Heart left ventricle (tissue), 13 donors: ENCODE results near the gene SPTSSA.
"Not testable (repeated sequence)": the region's sequence is repeated elsewhere in the genome, so short reads cannot be mapped to it uniquely, and the experiment has no call there.

Source experiments
- POLR2A ChIP-seq, 2 donors: fragments of 450-650 bp; IDR thresholded peaks; one replicate each; pipeline ENCODE4 v1.6.1; 2017; ENCODE audit warnings: antibody characterized with exemption in 2 of 2, mild to moderate bottlenecking in 2 of 2, moderate library complexity in 2 of 2
- TF ChIP-seq, protein P1 (sequence below), 12 donors: fragments of 200-600 bp; sonication (generic) in 4 of 12; IDR thresholded peaks; one replicate each; pipeline versions ENCODE4 v1.5.0 to v1.8.0; 2018 to 2022; ENCODE audit warnings: antibody characterized with exemption in 12 of 12, mild to moderate bottlenecking in 5 of 12
- donor health status: ischemic (EF 13 %, LVEDD 7.1; RV severe dilation, severe dysfunction).
- donor health status: DM: no; HTN: yes; CAD: no.
- donor health status: DM: no; HTN: no; CAD: no.
- donor health status: ischemic (EF 25% LVEDD 6.9; RV normal size, moderate dysfunction).
- donor health status: ischemic (EF 25% LVEDD 5.7; RV mildly dilated, moderate dysfunction).
- donor health status: ischemic (EF 35%, LVEDD 5.7; RV mildly dilated, moderate dysfunction).
- donor health status: nonischemic (EF 11% LVEDD 7.7; RV severe dilation, severe dysfunction).
- donor health status: DM: yes; HTN: yes; CAD: no.
- donor health status: PGD.
- donor health status: ischemic (EF 29% LVEDD 5.4; RV normal size, mild dysfunction).
- donor health status: nonischemic (EF 23%, LVEDD 6.1; RV moderate dilation, normal function).

GRCh38 chr14:34504027-34504426 is 42.0 kb upstream of the SPTSSA start:
- TF ChIP-seq POLR2A (IDR thresholded peaks at IDR 0.05) = not testable (repeated sequence)
- TF ChIP-seq, protein P1, sequence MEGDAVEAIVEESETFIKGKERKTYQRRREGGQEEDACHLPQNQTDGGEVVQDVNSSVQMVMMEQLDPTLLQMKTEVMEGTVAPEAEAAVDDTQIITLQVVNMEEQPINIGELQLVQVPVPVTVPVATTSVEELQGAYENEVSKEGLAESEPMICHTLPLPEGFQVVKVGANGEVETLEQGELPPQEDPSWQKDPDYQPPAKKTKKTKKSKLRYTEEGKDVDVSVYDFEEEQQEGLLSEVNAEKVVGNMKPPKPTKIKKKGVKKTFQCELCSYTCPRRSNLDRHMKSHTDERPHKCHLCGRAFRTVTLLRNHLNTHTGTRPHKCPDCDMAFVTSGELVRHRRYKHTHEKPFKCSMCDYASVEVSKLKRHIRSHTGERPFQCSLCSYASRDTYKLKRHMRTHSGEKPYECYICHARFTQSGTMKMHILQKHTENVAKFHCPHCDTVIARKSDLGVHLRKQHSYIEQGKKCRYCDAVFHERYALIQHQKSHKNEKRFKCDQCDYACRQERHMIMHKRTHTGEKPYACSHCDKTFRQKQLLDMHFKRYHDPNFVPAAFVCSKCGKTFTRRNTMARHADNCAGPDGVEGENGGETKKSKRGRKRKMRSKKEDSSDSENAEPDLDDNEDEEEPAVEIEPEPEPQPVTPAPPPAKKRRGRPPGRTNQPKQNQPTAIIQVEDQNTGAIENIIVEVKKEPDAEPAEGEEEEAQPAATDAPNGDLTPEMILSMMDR (IDR thresholded peaks at IDR 0.05) = not testable (repeated sequence)
